SK-N-SH treated with all-trans-retinoic acid at 6 μM for 48 hours (cell line): ENCODE data around the gene RFPL2.

Source experiments
- ARNTL ChIP-seq: fragments of 450-650 bp; formaldehyde crosslinking; IDR thresholded peaks from 2 replicates; pipeline ENCODE4 v1.5.0; 2020; ENCODE audit warnings: low read depth, mild to moderate bottlenecking, moderate library complexity, borderline replicate concordance
- CREB5 ChIP-seq: fragments of 250-450 bp; sonication (Bioruptor Pico); IDR thresholded peaks from 2 replicates; pipeline ENCODE4 v1.5.1; 2020; ENCODE audit warnings: low read depth, mild to moderate bottlenecking, moderate library complexity
- CSDC2 ChIP-seq: fragments of 250-450 bp; sonication (Bioruptor Pico); IDR thresholded peaks from 2 replicates; pipeline ENCODE4 v1.5.0; 2020; ENCODE audit warnings: mild to moderate bottlenecking, moderate library complexity
- ESRRG ChIP-seq: fragments of 250-450 bp; sonication (Bioruptor Pico); IDR thresholded peaks from 2 replicates; pipeline ENCODE4 v1.6.1; 2021; ENCODE audit warnings: mild to moderate bottlenecking
- PATZ1 ChIP-seq: fragments of 250-450 bp; sonication (Bioruptor Pico); IDR thresholded peaks from 2 replicates; pipeline ENCODE4 v1.8.0; 2020; ENCODE audit warnings: mild to moderate bottlenecking, moderate library complexity, borderline replicate concordance
- PPARA ChIP-seq: fragments of 250-450 bp; sonication (Bioruptor Pico); IDR thresholded peaks from 2 replicates; pipeline ENCODE4 v1.5.0; 2020; ENCODE audit warnings: mild to moderate bottlenecking, borderline replicate concordance
- RARB ChIP-seq: fragments of 250-450 bp; sonication (Bioruptor Pico); IDR thresholded peaks from 2 replicates; pipeline ENCODE4 v1.8.0; 2021; ENCODE audit warnings: mild to moderate bottlenecking, moderate library complexity
- ZFP30 ChIP-seq: fragments of 450-650 bp; formaldehyde crosslinking; IDR thresholded peaks from 2 replicates; pipeline ENCODE4 v1.5.0; 2022; ENCODE audit warnings: mild to moderate bottlenecking, moderate library complexity

GRCh38 chr22:32144496-32145274, 60.2 kb downstream of the RFPL2 start:
- TF ChIP-seq PATZ1 (no peak), RARB (CRISPR knock-in tag) (no peak), CSDC2 (CRISPR knock-in tag) (no peak), ARNTL (CRISPR knock-in tag) (no peak), CREB5 (CRISPR knock-in tag) (no peak), PPARA (CRISPR knock-in tag) (no peak), ZFP30 (CRISPR knock-in tag) (no peak), ESRRG (CRISPR knock-in tag) (no peak)
